ENCODE data around the gene LRRC74B. TPM values are rescaled to one million over a fixed set of nuclear protein-coding genes. Genes with fewer than 3 reads are reported as not detected.
"Not testable (repeated sequence)": the region's sequence is repeated elsewhere in the genome, so short reads cannot be mapped to it uniquely, and the experiment has no call there.

Gene LRRC74B
- total RNA-seq, 4 donors from 2014 or later, result not detected

- Histone ChIP-seq H3K4me1 (peaks cover 13% of the 10 kb centered on the region), H3K27me3 (no peaks in the 10 kb centered on the region), H3K36me3 (no peaks in the 10 kb centered on the region), H3K9me3 (no peaks in the 10 kb centered on the region), H3K27ac (no peak overlapping the region), H3K4me3 (no peak overlapping the region)
- WGBS, result 30% methylated on average over 2 of the region's 2 CpGs
- DNase-seq (ENCODE audit: low spot score in 2 of 2), result no peak
- TF ChIP-seq EP300 (IDR thresholded peaks at IDR 0.05), result no peak
- TF ChIP-seq CTCF (IDR thresholded peaks at IDR 0.05), result no peak
- TF ChIP-seq POLR2AphosphoS5 (IDR thresholded peaks at IDR 0.05), result no peak
- no peak for TF ChIP-seq POLR2A (IDR thresholded peaks at IDR 0.05)
Observed at GRCh38 chr22:21038405-21038804, 7.3 kb upstream of the LRRC74B start.

- H3K27me3 ChIP-seq; H3K36me3 ChIP-seq; H3K4me3 ChIP-seq; H3K9me3 ChIP-seq; H3K27ac ChIP-seq; DNase-seq (ENCODE audit: low spot score in 2 of 2): not testable (repeated sequence)
- WGBS, result 90% methylated on average over 5 of the region's 5 CpGs
- peaks cover 13% of the 10 kb centered on the region for H3K4me1 ChIP-seq
Observed at GRCh38 chr22:21039158-21039557, 6.6 kb upstream of the LRRC74B start.

GRCh38 chr22:21041937-21042336, 3.8 kb upstream of the LRRC74B start:
- Histone ChIP-seq H3K9me3 (no peaks in the 10 kb centered on the region), H3K4me1 (peaks cover 34% of the 10 kb centered on the region), H3K27me3 (no peaks in the 10 kb centered on the region), H3K27ac (no peak overlapping the region), H3K4me3 (no peak overlapping the region), H3K36me3 (no peaks in the 10 kb centered on the region)
- no peak for DNase-seq (ENCODE audit: low spot score in 2 of 2)
- no peak for TF ChIP-seq POLR2A (IDR thresholded peaks at IDR 0.05)
- TF ChIP-seq POLR2AphosphoS5 (IDR thresholded peaks at IDR 0.05), result no peak
- TF ChIP-seq CTCF (IDR thresholded peaks at IDR 0.05), result no peak
- TF ChIP-seq EP300 (IDR thresholded peaks at IDR 0.05), result no peak
- WGBS, result 79% methylated on average over 4 of the region's 4 CpGs

GRCh38 chr22:21042978-21043859, 2.5 kb upstream of the LRRC74B start:
- 83% methylated on average over 6 of the region's 6 CpGs for WGBS
- DNase-seq (ENCODE audit: low spot score in 2 of 2), result no peak
- H3K4me1 ChIP-seq, result peaks cover 25% of the 10 kb centered on the region
- no peaks in the 10 kb centered on the region for H3K27me3 ChIP-seq
- H3K36me3 ChIP-seq, result no peaks in the 10 kb centered on the region
- no peaks in the 10 kb centered on the region for H3K9me3 ChIP-seq
- H3K4me3 ChIP-seq, result no peak overlapping the region
- TF ChIP-seq CTCF (IDR thresholded peaks at IDR 0.05), result no peak
- no peak for TF ChIP-seq EP300 (IDR thresholded peaks at IDR 0.05)
- TF ChIP-seq POLR2AphosphoS5 (IDR thresholded peaks at IDR 0.05), result no peak
- TF ChIP-seq POLR2A (IDR thresholded peaks at IDR 0.05), result no peak
- no peak overlapping the region for H3K27ac ChIP-seq

- WGBS, result 82% methylated on average over 8 of the region's 15 CpGs
- no peak for TF ChIP-seq POLR2A (IDR thresholded peaks at IDR 0.05)
- Histone ChIP-seq H3K4me1 (peaks cover 21% of the 10 kb centered on the region), H3K9me3 (no peaks in the 10 kb centered on the region), H3K36me3 (no peaks in the 10 kb centered on the region), H3K4me3 (no peak overlapping the region), H3K27me3 (no peaks in the 10 kb centered on the region), H3K27ac (no peak overlapping the region)
- DNase-seq (ENCODE audit: low spot score in 2 of 2), result no peak
Observed at GRCh38 chr22:21043860-21044535, 1.7 kb upstream of the LRRC74B start.

GRCh38 chr22:21044931-21045584, 688 bp upstream of the LRRC74B start:
- Histone ChIP-seq H3K4me1 (peaks cover 21% of the 10 kb centered on the region), H3K9me3 (no peaks in the 10 kb centered on the region), H3K27me3 (no peaks in the 10 kb centered on the region), H3K4me3 (peak overlapping the region; percentile 41), H3K36me3 (no peaks in the 10 kb centered on the region), H3K27ac (no peak overlapping the region)
- TF ChIP-seq EP300 (IDR thresholded peaks at IDR 0.05), result no peak
- TF ChIP-seq CTCF (IDR thresholded peaks at IDR 0.05), result no peak
- TF ChIP-seq POLR2A (IDR thresholded peaks at IDR 0.05), result no peak
- TF ChIP-seq POLR2AphosphoS5 (IDR thresholded peaks at IDR 0.05), result no peak
- no peak for DNase-seq (ENCODE audit: low spot score in 2 of 2)
- WGBS, result 13% methylated on average over 15 of the region's 15 CpGs

Data from suprapubic skin (tissue), 4 donors.